WTC11 (cell line): ENCODE measurements around the gene ZDHHC11. TPM values are rescaled to one million over a fixed set of nuclear protein-coding genes. Genes with fewer than 3 reads are reported as not detected.
A peak's percentile ranks its signal among the peaks of the same experiment; 100 is the strongest.
"Not testable (repeated sequence)": the region's sequence is repeated elsewhere in the genome, so short reads cannot be mapped to it uniquely, and the experiment has no call there.

Experiments
- ATAC-seq: fragments of 200-7000 bp; cut with Tn5 transposase; 2 replicates; pipeline ENCODE4 v1.10.0; 2021; ENCODE audit warnings: mild to moderate bottlenecking, moderate library complexity
- CTCF ChIA-PET: fragments of 300-600 bp; sonication (Branson Sonifier 250); formaldehyde crosslinking; loops from one replicate; lab custom pipeline; 2021; ENCODE audit warnings: antibody characterized with exemption; lab: Charles Lee
- POLR2A ChIA-PET: fragments of 350-600 bp; sonication (Branson Sonifier 250); formaldehyde crosslinking; loops from one replicate; lab custom pipeline; 2021; ENCODE audit warnings: antibody characterized with exemption; lab: Charles Lee
- DNase-seq: peaks from one replicate; pipeline ENCODE4 v3.0.0; 2021; ENCODE audit warnings: low spot score
- H3K27ac Mint-ChIP-seq: 2 replicates; pipeline ENCODE4 v1.8.0; 2021; ENCODE audit warnings: mixed read lengths
- H3K27me3 Mint-ChIP-seq: 2 replicates; pipeline ENCODE4 v1.8.0; 2021; ENCODE audit warnings: low read depth, mild to moderate bottlenecking, moderate library complexity, mixed read lengths
- H3K36me3 Mint-ChIP-seq: 2 replicates; pipeline ENCODE4 v1.8.0; 2021; ENCODE audit warnings: mixed read lengths
- H3K4me1 Mint-ChIP-seq: 2 replicates; pipeline ENCODE4 v1.8.0; 2022; ENCODE audit warnings: mixed read lengths
- H3K4me3 Mint-ChIP-seq: 2 replicates; pipeline ENCODE4 v1.8.0; 2021; ENCODE audit warnings: mild to moderate bottlenecking, moderate library complexity, mixed read lengths
- H3K9me3 Mint-ChIP-seq: 2 replicates; pipeline ENCODE4 v1.8.0; 2021; ENCODE audit warnings: mixed read lengths
- FOXP1 ChIP-seq: sonication (generic); formaldehyde crosslinking; IDR thresholded peaks from 2 replicates; pipeline ENCODE4 v1.8.0; 2022; ENCODE audit warnings: missing genetic modification reagents, mild to moderate bottlenecking, moderate library complexity, borderline replicate concordance
- MAX ChIP-seq: sonication (generic); formaldehyde crosslinking; IDR thresholded peaks from 2 replicates; pipeline ENCODE4 v1.8.0; 2022; ENCODE audit warnings: mild to moderate bottlenecking, missing genetic modification reagents
- MYBL2 ChIP-seq: sonication (generic); formaldehyde crosslinking; IDR thresholded peaks from 2 replicates; pipeline ENCODE4 v1.8.1; 2023; ENCODE audit warnings: mild to moderate bottlenecking, moderate library complexity, missing genetic modification reagents
- RELA ChIP-seq: sonication (generic); formaldehyde crosslinking; IDR thresholded peaks from 2 replicates; pipeline ENCODE4 v1.8.1; 2022; ENCODE audit warnings: missing genetic modification reagents, mild to moderate bottlenecking, borderline replicate concordance
- ZBTB43 ChIP-seq: sonication (generic); formaldehyde crosslinking; IDR thresholded peaks from 2 replicates; pipeline ENCODE4 v1.8.1; 2023; ENCODE audit warnings: mild to moderate bottlenecking, missing genetic modification reagents
- ZNF532 ChIP-seq: fragments of 250-450 bp; sonication (Bioruptor Pico); IDR thresholded peaks from 2 replicates; pipeline ENCODE4 v1.9.0; 2021; ENCODE audit warnings: mild to moderate bottlenecking, borderline replicate concordance
- total RNA-seq: library from RNA; stranded (reverse); gene quantifications from 3 replicates; pipeline ENCODE4 v1.2.3, GENCODE V29; 2021

ZDHHC11 gene
- total RNA-seq, 1 experiment from 2014 or later, result 21.4 TPM

DNA sequence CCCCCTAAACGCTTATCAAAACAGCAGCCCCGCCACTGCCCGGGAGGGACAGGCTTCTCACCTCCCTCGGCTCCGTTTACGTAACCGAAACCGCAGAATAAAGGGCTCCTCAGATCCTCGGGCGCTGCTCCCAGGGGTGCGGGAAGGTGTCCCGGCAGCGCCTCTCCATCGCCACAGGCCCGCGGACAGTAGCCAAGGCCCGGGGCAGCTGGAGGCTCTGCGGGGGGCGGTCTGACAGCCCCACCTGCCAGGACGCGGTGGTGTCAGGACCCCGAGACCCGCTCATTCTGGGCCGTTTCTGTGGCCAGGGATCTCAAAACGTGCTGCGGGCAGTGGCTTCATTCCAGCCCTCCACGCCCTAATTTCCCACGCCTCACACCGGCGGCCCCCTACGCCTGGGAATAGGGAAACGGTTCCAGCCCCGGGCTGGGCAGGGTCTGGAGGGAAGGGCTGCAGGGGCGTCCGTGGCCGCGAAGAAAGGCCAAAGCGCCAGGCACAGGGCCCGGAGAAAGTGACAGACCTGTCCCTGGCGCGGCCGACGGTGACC is 66.8 kb downstream of the ZDHHC11 start:
- H3K4me1 Mint-ChIP-seq, H3K27ac Mint-ChIP-seq, CTCF ChIA-PET, POLR2A ChIA-PET: not testable (repeated sequence)
- Mint-ChIP-seq H3K36me3 (peaks cover 10% of the 10 kb centered on the region), H3K9me3 (peaks cover 12% of the 10 kb centered on the region), H3K4me3 (peak overlapping the region; percentile 49), H3K27me3 (peaks cover 22% of the 10 kb centered on the region)
- TF ChIP-seq MAX (CRISPR knock-in tag) (peak; percentile 48; the same call in 1 of the 2 replicates), FOXP1 (CRISPR knock-in tag) (peak; percentile 60; the same call in 1 of the 2 replicates), ZBTB43 (CRISPR knock-in tag) (peak; percentile 59; the same call in 1 of the 2 replicates), MYBL2 (CRISPR knock-in tag) (0 out of 2 replicates have a peak, but pooled peaks have one; percentile 40)
- ATAC-seq (peak; percentile 3), DNase-seq (peak; percentile 52)

DNA sequence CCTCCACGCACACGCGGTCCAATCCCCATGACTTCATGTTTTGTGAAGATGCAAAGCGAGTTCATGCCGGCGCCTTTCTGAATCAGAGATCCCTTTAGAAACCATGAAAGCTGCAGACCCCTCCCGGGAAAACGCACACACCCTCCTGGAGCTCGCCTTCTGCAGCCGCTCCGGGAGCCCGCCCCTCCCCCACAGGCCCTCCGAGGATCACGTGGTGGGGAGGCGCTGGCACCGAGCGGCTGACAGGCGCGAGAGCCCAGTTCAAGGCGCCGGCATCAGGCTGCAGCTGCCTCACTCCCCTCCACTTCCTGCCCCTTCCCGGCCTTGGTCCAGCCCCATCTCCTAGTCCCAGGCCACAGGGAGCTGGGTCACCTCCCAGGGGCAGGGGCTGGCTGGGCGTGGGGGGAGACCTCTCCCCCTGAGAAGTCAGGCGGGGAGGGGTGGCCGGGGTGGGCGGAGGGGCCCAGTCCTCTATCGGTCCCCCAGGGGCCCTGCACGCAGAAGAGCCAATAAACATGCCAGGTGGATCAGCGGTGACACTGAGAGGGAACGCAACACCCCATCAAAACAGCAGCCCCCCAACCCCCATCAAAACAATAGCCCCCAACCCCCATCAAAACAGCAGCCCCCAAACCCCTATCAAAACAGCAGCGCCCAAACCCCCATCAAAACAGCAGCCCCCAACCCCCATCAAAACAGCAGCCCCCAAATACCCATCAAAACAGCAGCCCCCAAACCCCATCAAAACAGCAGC is 67.6 kb downstream of the ZDHHC11 start:
- CTCF ChIA-PET, H3K4me3 Mint-ChIP-seq, H3K9me3 Mint-ChIP-seq, H3K27ac Mint-ChIP-seq, POLR2A ChIA-PET, H3K36me3 Mint-ChIP-seq, H3K4me1 Mint-ChIP-seq: not testable (repeated sequence)
- peaks cover 14% of the 10 kb centered on the region for H3K27me3 Mint-ChIP-seq
- ATAC-seq (peak; percentile 59), DNase-seq (peak; percentile 74)

DNA sequence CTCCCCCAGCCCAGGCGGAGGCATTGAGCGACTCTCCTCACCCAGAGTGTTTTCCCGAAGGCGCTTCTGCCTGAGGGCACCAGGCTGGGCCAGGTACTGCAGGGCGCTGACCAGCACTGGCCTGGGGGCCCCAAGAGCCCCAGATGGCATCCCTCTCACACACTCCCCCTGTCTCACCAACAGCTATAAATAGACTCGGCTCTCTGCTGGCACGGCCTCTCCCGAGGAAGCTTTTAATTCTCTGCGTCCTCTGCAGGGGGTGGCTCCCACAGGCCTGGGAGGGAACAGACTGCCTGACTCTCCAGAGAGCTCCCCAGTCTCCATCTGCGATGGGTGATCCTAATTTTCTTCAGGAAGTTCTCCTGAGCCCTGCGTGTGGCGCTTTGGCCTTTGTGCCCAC is 68.4 kb downstream of the ZDHHC11 start:
- ATAC-seq, result peak; percentile 2
- H3K9me3 Mint-ChIP-seq, H3K4me1 Mint-ChIP-seq, H3K4me3 Mint-ChIP-seq, CTCF ChIA-PET, H3K27me3 Mint-ChIP-seq, H3K36me3 Mint-ChIP-seq, DNase-seq, H3K27ac Mint-ChIP-seq, POLR2A ChIA-PET: not testable (repeated sequence)

DNA sequence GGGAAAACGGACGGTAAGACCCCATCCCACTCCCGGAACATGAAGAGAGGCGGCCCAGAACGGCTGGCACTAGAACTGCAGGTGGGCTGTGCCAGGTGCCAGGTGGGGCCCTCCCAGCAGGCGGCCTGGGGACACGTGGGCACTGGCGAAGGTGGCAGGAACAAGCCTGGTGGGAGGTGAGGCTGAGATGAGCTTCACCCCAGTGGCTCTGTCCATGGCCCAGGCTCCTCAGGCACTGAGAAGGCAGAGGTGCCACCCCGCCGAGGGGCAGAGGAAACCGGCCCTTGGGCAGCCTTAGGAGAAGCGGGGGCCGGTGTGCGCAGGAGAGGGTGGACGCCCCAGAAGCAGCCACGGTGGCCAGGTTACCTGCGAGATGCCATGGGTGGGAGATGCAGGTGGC is 70.2 kb downstream of the ZDHHC11 start:
- H3K4me3 Mint-ChIP-seq, POLR2A ChIA-PET, DNase-seq, H3K9me3 Mint-ChIP-seq, CTCF ChIA-PET, H3K36me3 Mint-ChIP-seq, H3K27ac Mint-ChIP-seq, H3K4me1 Mint-ChIP-seq, ATAC-seq: not testable (repeated sequence)
- H3K27me3 Mint-ChIP-seq, result peaks cover 12% of the 10 kb centered on the region

- ATAC-seq, H3K27ac Mint-ChIP-seq, H3K36me3 Mint-ChIP-seq, H3K9me3 Mint-ChIP-seq, H3K4me1 Mint-ChIP-seq, H3K4me3 Mint-ChIP-seq, POLR2A ChIA-PET, DNase-seq, H3K27me3 Mint-ChIP-seq, CTCF ChIA-PET: not testable (repeated sequence)
Observed at GRCh38 chr5:778967-779366, 71.8 kb downstream of the ZDHHC11 start.

GRCh38 chr5:778421-778820 is 72.4 kb downstream of the ZDHHC11 start:
- POLR2A ChIA-PET, H3K27me3 Mint-ChIP-seq, H3K27ac Mint-ChIP-seq, H3K4me3 Mint-ChIP-seq, DNase-seq, H3K4me1 Mint-ChIP-seq, H3K36me3 Mint-ChIP-seq, CTCF ChIA-PET, ATAC-seq, H3K9me3 Mint-ChIP-seq: not testable (repeated sequence)

- ChIA-PET POLR2A (no interaction called here), CTCF (no interaction called here)
- Mint-ChIP-seq H3K4me3 (no peak overlapping the region), H3K36me3 (no peaks in the 10 kb centered on the region), H3K27ac (no peak overlapping the region), H3K9me3 (peaks cover 5% of the 10 kb centered on the region), H3K4me1 (no peaks in the 10 kb centered on the region), H3K27me3 (peaks cover 4% of the 10 kb centered on the region)
- TF ChIP-seq RELA (CRISPR knock-in tag) (peak; percentile 41; the same call in 1 of the 2 replicates), ZNF532 (CRISPR knock-in tag) (no peak)
- DNase-seq (no peak), ATAC-seq (no peak)
Observed at GRCh38 chr5:777756-778161, 73.0 kb downstream of the ZDHHC11 start.
